Fibroblast of mammary gland (primary cell): ENCODE measurements around the gene CPSF4L.

ENCODE experiments used
- DNase-seq: peaks from one replicate; pipeline ENCODE4 v3.0.0-alpha.2; 2010; ENCODE audit warnings: low read depth
- H3K4me3 ChIP-seq: 2 replicates; pipeline ENCODE4 v1.5.1; 2011; ENCODE audit warnings: low read depth, mild to moderate bottlenecking, low read length, moderate library complexity; ENCODE audit not compliant: control insufficient read depth
- CTCF ChIP-seq: conservative IDR thresholded peaks from 2 replicates; pipeline ENCODE4 v1.5.1; 2011; ENCODE audit warnings: low read depth, low read length, inconsistent platforms; ENCODE audit not compliant: control insufficient read depth, insufficient read depth

Gene CPSF4L

GRCh38 chr17:73288534-73289302, 27.0 kb upstream of the CPSF4L start:
- no peak for TF ChIP-seq CTCF
- peak; percentile 52 for DNase-seq

GRCh38 chr17:73286863-73287296, 25.2 kb upstream of the CPSF4L start:
- no peak for TF ChIP-seq CTCF
- H3K4me3 ChIP-seq, result no peak overlapping the region
- DNase-seq, result peak; percentile 83

More at GRCh38 chr17:73288534-73289302, 27.0 kb upstream of the CPSF4L start:
- H3K4me3 ChIP-seq, result no peak overlapping the region

GRCh38 chr17:73285916-73286862, 24.5 kb upstream of the CPSF4L start:
- DNase-seq, result no peak
- no peak overlapping the region for H3K4me3 ChIP-seq
- no peak for TF ChIP-seq CTCF

- no peak overlapping the region for H3K4me3 ChIP-seq
- DNase-seq, result no peak
Observed at GRCh38 chr17:73285603-73285908, 23.9 kb upstream of the CPSF4L start.

GRCh38 chr17:73284906-73285602, 23.4 kb upstream of the CPSF4L start:
- DNase-seq, result no peak
- no peak overlapping the region for H3K4me3 ChIP-seq
- no peak for TF ChIP-seq CTCF

More at GRCh38 chr17:73285603-73285908, 23.9 kb upstream of the CPSF4L start:
- TF ChIP-seq CTCF, result no peak

- no peak overlapping the region for H3K4me3 ChIP-seq
- TF ChIP-seq CTCF, result no peak
Observed at GRCh38 chr17:73284354-73284753, 22.7 kb upstream of the CPSF4L start.

More at GRCh38 chr17:73284354-73284753, 22.7 kb upstream of the CPSF4L start:
- DNase-seq, result no peak
